HEK293 (cell line): ENCODE results near the gene MAP3K6.
A peak's percentile ranks its signal among the peaks of the same experiment; 100 is the strongest.

Source experiments
- BCL6B ChIP-seq: fragments of 450-650 bp; formaldehyde crosslinking; IDR thresholded peaks from 2 replicates; pipeline ENCODE4 v1.5.1; 2017; ENCODE audit warnings: missing biosample characterization, missing genetic modification characterization
- GLIS2 ChIP-seq: fragments of 450-650 bp; formaldehyde crosslinking; IDR thresholded peaks from 2 replicates; pipeline ENCODE4 v1.5.1; 2016; ENCODE audit warnings: missing biosample characterization, missing genetic modification characterization
- HOXC10 ChIP-seq: sonication (generic); formaldehyde crosslinking; IDR thresholded peaks from 2 replicates; pipeline ENCODE4 v1.8.1; 2023; ENCODE audit warnings: mild to moderate bottlenecking, missing genetic modification reagents
- HOXD13 ChIP-seq: sonication (generic); formaldehyde crosslinking; IDR thresholded peaks from 2 replicates; pipeline ENCODE4 v1.8.0; 2022; ENCODE audit warnings: missing genetic modification reagents, borderline replicate concordance
- INSM2 ChIP-seq: fragments of 450-650 bp; formaldehyde crosslinking; IDR thresholded peaks from 2 replicates; pipeline ENCODE4 v1.5.1; 2016; ENCODE audit warnings: missing biosample characterization, missing genetic modification characterization
- KLF10 ChIP-seq: fragments of 450-650 bp; IDR thresholded peaks from 2 replicates; pipeline ENCODE4 v1.5.1; 2018; ENCODE audit warnings: missing biosample characterization, mild to moderate bottlenecking, missing genetic modification characterization
- KLF16 ChIP-seq: fragments of 450-650 bp; formaldehyde crosslinking; IDR thresholded peaks from 2 replicates; pipeline ENCODE4 v1.5.1; 2017; ENCODE audit warnings: missing biosample characterization, missing genetic modification characterization
- MEIS1 ChIP-seq: sonication (generic); formaldehyde crosslinking; IDR thresholded peaks from 2 replicates; pipeline ENCODE4 v1.8.1; 2022; ENCODE audit warnings: missing genetic modification reagents, mild to moderate bottlenecking, borderline replicate concordance
- MYNN ChIP-seq: fragments of 450-650 bp; formaldehyde crosslinking; IDR thresholded peaks from 2 replicates; pipeline ENCODE4 v1.5.1; 2016; ENCODE audit warnings: missing biosample characterization, missing genetic modification characterization, borderline replicate concordance
- PRDM4 ChIP-seq: fragments of 450-650 bp; formaldehyde crosslinking; IDR thresholded peaks from 2 replicates; pipeline ENCODE4 v1.5.1; 2017; ENCODE audit warnings: missing biosample characterization, missing genetic modification characterization
- RBAK ChIP-seq: fragments of 450-650 bp; formaldehyde crosslinking; IDR thresholded peaks from 2 replicates; pipeline ENCODE4 v1.5.1; 2016; ENCODE audit warnings: missing biosample characterization, missing genetic modification characterization
- SALL2 ChIP-seq: fragments of 450-650 bp; formaldehyde crosslinking; IDR thresholded peaks from 2 replicates; pipeline ENCODE4 v1.5.0; 2017; ENCODE audit warnings: missing biosample characterization, mild to moderate bottlenecking, missing genetic modification characterization, borderline replicate concordance
- SP2 ChIP-seq: fragments of 450-650 bp; formaldehyde crosslinking; IDR thresholded peaks from 2 replicates; pipeline ENCODE4 v1.5.1; 2016; ENCODE audit warnings: missing biosample characterization, missing genetic modification characterization
- ZBTB1 ChIP-seq: fragments of 450-650 bp; formaldehyde crosslinking; IDR thresholded peaks from 2 replicates; pipeline ENCODE4 v1.5.1; 2016; ENCODE audit warnings: missing biosample characterization, missing genetic modification characterization
- ZBTB17 ChIP-seq: fragments of 450-650 bp; formaldehyde crosslinking; IDR thresholded peaks from 2 replicates; pipeline ENCODE4 v1.5.1; 2016; ENCODE audit warnings: missing biosample characterization, missing genetic modification characterization
- ZFP37 ChIP-seq: fragments of 450-650 bp; formaldehyde crosslinking; IDR thresholded peaks from 2 replicates; pipeline ENCODE4 v1.5.1; 2016; ENCODE audit warnings: missing biosample characterization, missing genetic modification characterization
- ZNF10 ChIP-seq: fragments of 450-650 bp; formaldehyde crosslinking; IDR thresholded peaks from 2 replicates; pipeline ENCODE4 v1.5.1; 2017; ENCODE audit warnings: missing biosample characterization, missing genetic modification characterization
- ZNF112 ChIP-seq: fragments of 450-650 bp; formaldehyde crosslinking; IDR thresholded peaks from 2 replicates; pipeline ENCODE4 v1.5.0; 2017; ENCODE audit warnings: missing biosample characterization, missing genetic modification characterization
- ZNF146 ChIP-seq: fragments of 450-650 bp; formaldehyde crosslinking; IDR thresholded peaks from 2 replicates; pipeline ENCODE4 v1.5.1; 2016; ENCODE audit warnings: missing biosample characterization, missing genetic modification characterization
- ZNF148 ChIP-seq: fragments of 450-650 bp; formaldehyde crosslinking; IDR thresholded peaks from 2 replicates; pipeline ENCODE4 v1.5.0; 2017; ENCODE audit warnings: missing biosample characterization, missing genetic modification characterization, borderline replicate concordance
- ZNF16 ChIP-seq: fragments of 450-650 bp; formaldehyde crosslinking; IDR thresholded peaks from 2 replicates; pipeline ENCODE4 v1.5.1; 2016; ENCODE audit warnings: low read depth, missing biosample characterization, missing genetic modification characterization
- ZNF2 ChIP-seq: fragments of 450-650 bp; formaldehyde crosslinking; IDR thresholded peaks from 2 replicates; pipeline ENCODE4 v1.5.1; 2016; ENCODE audit warnings: missing biosample characterization, missing genetic modification characterization
- ZNF24 ChIP-seq: fragments of 450-650 bp; formaldehyde crosslinking; IDR thresholded peaks from 2 replicates; pipeline ENCODE4 v1.5.1; 2016; ENCODE audit warnings: missing biosample characterization, missing genetic modification characterization
- ZNF248 ChIP-seq: fragments of 450-650 bp; formaldehyde crosslinking; IDR thresholded peaks from 2 replicates; pipeline ENCODE4 v1.5.1; 2017; ENCODE audit warnings: missing biosample characterization, missing genetic modification characterization
- ZNF266 ChIP-seq: fragments of 450-650 bp; formaldehyde crosslinking; IDR thresholded peaks from 2 replicates; pipeline ENCODE4 v1.5.1; 2016; ENCODE audit warnings: missing biosample characterization, missing genetic modification characterization, low read depth
- ZNF280C ChIP-seq: fragments of 450-650 bp; formaldehyde crosslinking; IDR thresholded peaks from 2 replicates; pipeline ENCODE4 v1.5.1; 2016; ENCODE audit warnings: missing biosample characterization, missing genetic modification characterization
- ZNF514 ChIP-seq: fragments of 450-650 bp; formaldehyde crosslinking; IDR thresholded peaks from 2 replicates; pipeline ENCODE4 v1.5.1; 2016; ENCODE audit warnings: missing biosample characterization, missing genetic modification characterization
- ZNF571 ChIP-seq: fragments of 450-650 bp; formaldehyde crosslinking; IDR thresholded peaks from 2 replicates; pipeline ENCODE4 v1.5.0; 2017; ENCODE audit warnings: missing biosample characterization, missing genetic modification characterization
- ZNF654 ChIP-seq: fragments of 450-650 bp; formaldehyde crosslinking; IDR thresholded peaks from 2 replicates; pipeline ENCODE4 v1.5.1; 2016; ENCODE audit warnings: low read depth, missing biosample characterization, missing genetic modification characterization
- ZNF701 ChIP-seq: fragments of 450-650 bp; formaldehyde crosslinking; IDR thresholded peaks from 2 replicates; pipeline ENCODE4 v1.5.1; 2016; ENCODE audit warnings: missing biosample characterization, missing genetic modification characterization
- ZNF843 ChIP-seq: fragments of 450-650 bp; formaldehyde crosslinking; IDR thresholded peaks from 2 replicates; pipeline ENCODE4 v1.5.1; 2016; ENCODE audit warnings: missing biosample characterization, missing genetic modification characterization

The MAP3K6 gene

GRCh38 chr1:27365372-27366112 lies 1.2 kb downstream of the MAP3K6 start (continued):
- no peak for TF ChIP-seq ZNF701
- TF ChIP-seq ZBTB1 (tag by site-specific recombination) = no peak
- TF ChIP-seq ZNF654 (tag by site-specific recombination) = no peak
- peak; percentile 87 for TF ChIP-seq KLF10
- TF ChIP-seq INSM2 (tag by site-specific recombination) = no peak
- no peak for TF ChIP-seq SALL2 (tag by site-specific recombination)
- peak; percentile 82 for TF ChIP-seq SP2 (tag by site-specific recombination)
- no peak for TF ChIP-seq ZNF280C (tag by site-specific recombination)
- peak; percentile 83 for TF ChIP-seq KLF16 (tag by site-specific recombination)
- no peak for TF ChIP-seq HOXD13 (CRISPR knock-in tag)
- TF ChIP-seq ZNF24 = no peak
- no peak for TF ChIP-seq ZNF248
- no peak for TF ChIP-seq PRDM4 (tag by site-specific recombination)
- TF ChIP-seq ZNF10 (tag by site-specific recombination) = peak; percentile 25; the same call in 1 of the 2 replicates
- TF ChIP-seq ZBTB17 (tag by site-specific recombination) = no peak
- no peak for TF ChIP-seq RBAK
- no peak for TF ChIP-seq MEIS1 (CRISPR knock-in tag)
- TF ChIP-seq ZNF843 (tag by site-specific recombination) = no peak
- TF ChIP-seq ZNF571 (tag by site-specific recombination) = no peak
- TF ChIP-seq MYNN (tag by site-specific recombination) = no peak
- no peak for TF ChIP-seq GLIS2 (tag by site-specific recombination)
- TF ChIP-seq ZNF2 (tag by site-specific recombination) = no peak
- no peak for TF ChIP-seq ZNF266 (tag by site-specific recombination)
- no peak for TF ChIP-seq BCL6B (tag by site-specific recombination)
- TF ChIP-seq ZFP37 (tag by site-specific recombination) = no peak
- no peak for TF ChIP-seq ZNF16 (tag by site-specific recombination)
- TF ChIP-seq ZNF112 (tag by site-specific recombination) = no peak
- no peak for TF ChIP-seq ZNF148 (tag by site-specific recombination)
- TF ChIP-seq HOXC10 (CRISPR knock-in tag) = no peak
- TF ChIP-seq ZNF514 = no peak
- no peak for TF ChIP-seq ZNF146
